ENCODE data around the gene RBBP8. TPM values are rescaled to one million over a fixed set of nuclear protein-coding genes. Genes with fewer than 3 reads are reported as not detected.

Gene RBBP8
- total RNA-seq, 3 donors from 2014 or later (not counting 1 experiment from before 2014, with no cell fraction given) = 11.6 to 18.7 (median 12.1) TPM

- H3K4me3 Mint-ChIP-seq = no peak overlapping the region
- H3K4me1 Mint-ChIP-seq = peaks cover 0 to 8% of the 10 kb centered on the region in 2 donors
- no peak for TF ChIP-seq CTCF (IDR thresholded peaks at IDR 0.05)
- no peaks in the 10 kb centered on the region for H3K36me3 ChIP-seq (ENCODE audit: control insufficient read depth, insufficient read depth, low read length)
- 96% methylated on average over 4 of the region's 4 CpGs for WGBS (ENCODE audit: insufficient coverage)
- no peaks in the 10 kb centered on the region for H3K9me3 ChIP-seq (ENCODE audit: control insufficient read depth, insufficient read depth, low read length)
- H3K27ac ChIP-seq (ENCODE audit: low read length) = no peak overlapping the region
- intact Hi-C loops (cut with micrococcal nuclease) = no loop called here
- no peak overlapping the region for H3K4me3 ChIP-seq (ENCODE audit: low read length)
- H3K36me3 Mint-ChIP-seq = no peaks in the 10 kb centered on the region
- no peak for DNase-seq
- no peak for ATAC-seq
- H3K27me3 Mint-ChIP-seq (ENCODE audit: low read depth in 2 of 2) = peaks cover 8 to 15% of the 10 kb centered on the region in 2 donors
- H3K4me1 ChIP-seq (ENCODE audit: control insufficient read depth, insufficient read depth, low read length) = no peaks in the 10 kb centered on the region
- H3K27me3 ChIP-seq (ENCODE audit: control insufficient read depth, insufficient read depth, low read length) = no peaks in the 10 kb centered on the region
- no peak overlapping the region for H3K27ac Mint-ChIP-seq
- no peaks in the 10 kb centered on the region for H3K9me3 Mint-ChIP-seq
Measured at GRCh38 chr18:23056315-23056714, 123.2 kb downstream of the RBBP8 start.

- Mint-ChIP-seq H3K36me3 (no peaks in the 10 kb centered on the region), H3K27ac (no peak overlapping the region), H3K9me3 (no peaks in the 10 kb centered on the region), H3K27me3 (ENCODE audit: low read depth in 2 of 2) (peaks cover 8 to 15% of the 10 kb centered on the region in 2 donors), H3K4me1 (peaks cover 0 to 8% of the 10 kb centered on the region in 2 donors), H3K4me3 (no peak overlapping the region)
- no peak for DNase-seq
- Histone ChIP-seq H3K27ac (ENCODE audit: low read length) (no peak overlapping the region), H3K4me1 (ENCODE audit: control insufficient read depth, insufficient read depth, low read length) (no peaks in the 10 kb centered on the region), H3K9me3 (ENCODE audit: control insufficient read depth, insufficient read depth, low read length) (no peaks in the 10 kb centered on the region), H3K36me3 (ENCODE audit: control insufficient read depth, insufficient read depth, low read length) (no peaks in the 10 kb centered on the region), H3K4me3 (ENCODE audit: low read length) (no peak overlapping the region), H3K27me3 (ENCODE audit: control insufficient read depth, insufficient read depth, low read length) (no peaks in the 10 kb centered on the region)
- intact Hi-C loops (cut with micrococcal nuclease) = no loop called here
- no peak for TF ChIP-seq CTCF (IDR thresholded peaks at IDR 0.05)
- no peak for ATAC-seq
- WGBS (ENCODE audit: insufficient coverage) = 95% methylated on average over 2 of the region's 2 CpGs
Measured at GRCh38 chr18:23057096-23057495, 124.0 kb downstream of the RBBP8 start.

- Histone ChIP-seq H3K4me3 (ENCODE audit: low read length) (no peak overlapping the region), H3K9me3 (ENCODE audit: control insufficient read depth, insufficient read depth, low read length) (peaks cover 3% of the 10 kb centered on the region), H3K4me1 (ENCODE audit: control insufficient read depth, insufficient read depth, low read length) (no peaks in the 10 kb centered on the region), H3K27ac (ENCODE audit: low read length) (no peak overlapping the region), H3K27me3 (ENCODE audit: control insufficient read depth, insufficient read depth, low read length) (no peaks in the 10 kb centered on the region), H3K36me3 (ENCODE audit: control insufficient read depth, insufficient read depth, low read length) (no peaks in the 10 kb centered on the region)
- H3K36me3 Mint-ChIP-seq = no peaks in the 10 kb centered on the region
- ATAC-seq (no peak), DNase-seq (no peak)
- H3K4me3 Mint-ChIP-seq = no peak overlapping the region
- no peak for TF ChIP-seq CTCF (IDR thresholded peaks at IDR 0.05)
- no peak overlapping the region for H3K27ac Mint-ChIP-seq
- intact Hi-C loops (cut with micrococcal nuclease) = no loop called here
- H3K4me1 Mint-ChIP-seq = peaks cover 0 to 10% of the 10 kb centered on the region in 2 donors
- 87% methylated on average over 6 of the region's 7 CpGs for WGBS (ENCODE audit: insufficient coverage)
- H3K27me3 Mint-ChIP-seq (ENCODE audit: low read depth in 2 of 2) = peaks cover 8 to 15% of the 10 kb centered on the region in 2 donors
- H3K9me3 Mint-ChIP-seq = peaks cover 0 to 6% of the 10 kb centered on the region in 2 donors
Measured at GRCh38 chr18:23058746-23059415, 125.8 kb downstream of the RBBP8 start.
